K562 (cell line): ENCODE measurements around the gene CLDN11. TPM values are rescaled to one million over a fixed set of nuclear protein-coding genes. Genes with fewer than 3 reads are reported as not detected.
A peak's percentile ranks its signal among the peaks of the same experiment; 100 is the strongest.

Source experiments
- ATAC-seq: fragments of 200-7000 bp; cut with Tn5 transposase; 3 replicates; pipeline ENCODE4 v1.9.1; 2020; ENCODE audit warnings: moderate library complexity
- BruUV-seq: library from RNA; stranded (reverse); fragments of 400-500 nt; replicated peaks from 2 replicates; lab custom pipeline; 2021; lab: Mats Ljungman, UMichigan
- CTCF ChIA-PET: fragments of 300-600 bp; formaldehyde crosslinking; extraction: SDS; loops from one replicate; lab custom pipeline; 2021; ENCODE audit warnings: low intra/inter-chr PET ratio; lab: Yijun Ruan, JAX
- POLR2A ChIA-PET: fragments of 300-600, 350-650 bp; sonication (Branson Sonifier 250); formaldehyde crosslinking; extraction: SDS; loops from one replicate; lab custom pipeline; 2021; ENCODE audit warnings: antibody characterized with exemption, inconsistent platforms; lab: Yijun Ruan, JAX
- DNase-seq, 4 experiments: peaks; one replicate each; pipeline versions ENCODE4 v3.0.0 to v3.0.0-alpha.2; 2011 to 2018; ENCODE audit warnings: low spot score in 3 of 4, mixed read lengths in 3 of 4; ENCODE audit errors: extremely low read depth in 1 of 4
- FAIRE-seq: peaks from 2 replicates; lab custom pipeline; 2011; peaks lifted over from hg19 to GRCh38; lab: Jason Lieb, UNC
- H2AFZ ChIP-seq: 2 replicates; pipeline ENCODE4 v1.6.0; 2011; ENCODE audit warnings: low read depth, low read length, control low read depth, inconsistent platforms
- H3K27ac ChIP-seq: fragments of 200-600 bp; 3 replicates; pipeline ENCODE4 v1.8.0; 2011; ENCODE audit warnings: low read depth, mild to moderate bottlenecking, control low read depth, inconsistent platforms, low read length, moderate library complexity, mixed read lengths; ENCODE audit errors: extremely low read depth
- H3K27me3 ChIP-seq, 2 experiments: fragments of 300-600 bp in 1 of 2; 2 replicates in 1 of 2; 3 replicates in 1 of 2; pipeline versions ENCODE4 v1.6.0 to v1.8.0; 2011; ENCODE audit warnings: inconsistent platforms in 2 of 2, low read length in 2 of 2, mild to moderate bottlenecking in 1 of 2, mixed read lengths in 1 of 2, moderate library complexity in 1 of 2; ENCODE audit not compliant: control insufficient read depth in 2 of 2, insufficient read depth in 2 of 2
- H3K36me3 ChIP-seq: fragments of 300-600 bp; 3 replicates; pipeline ENCODE4 v1.8.0; 2011; ENCODE audit warnings: mild to moderate bottlenecking, low read length, inconsistent platforms; ENCODE audit not compliant: control insufficient read depth, insufficient read depth
- H3K4me1 ChIP-seq, 2 experiments: fragments of 200-600 bp in 1 of 2; replicated peaks in 1 of 2; 2 replicates in 1 of 2; 3 replicates in 1 of 2; pipeline versions ENCODE4 v1.5.1 to v1.8.0; 2011; ENCODE audit warnings: inconsistent platforms in 2 of 2, low read length in 2 of 2, mild to moderate bottlenecking in 1 of 2, mixed read lengths in 1 of 2, moderate library complexity in 1 of 2; ENCODE audit not compliant: control insufficient read depth in 2 of 2, insufficient read depth in 2 of 2
- H3K4me2 ChIP-seq: 2 replicates; pipeline ENCODE4 v1.6.1; 2011; ENCODE audit warnings: low read length, control low read depth, inconsistent platforms, mixed read lengths; ENCODE audit not compliant: insufficient read depth
- H3K4me3 ChIP-seq: fragments of 200-600 bp; sonication (generic), shearing (Covaris generic); 2 replicates; pipeline ENCODE4 v1.5.1; 2016; ENCODE audit warnings: control low read depth, inconsistent platforms
- H3K79me2 ChIP-seq: fragments of 200-600 bp; 3 replicates; pipeline ENCODE4 v1.8.0; 2011; ENCODE audit warnings: low read length, inconsistent platforms; ENCODE audit not compliant: control insufficient read depth, insufficient read depth
- H3K9ac ChIP-seq, 2 experiments: 2 replicates each; pipeline versions ENCODE4 v1.6.0 to v1.6.1; 2011; ENCODE audit warnings: low read depth in 2 of 2, low read length in 2 of 2, control low read depth in 1 of 2, inconsistent platforms in 1 of 2, mild to moderate bottlenecking in 1 of 2, mixed read lengths in 1 of 2; ENCODE audit not compliant: insufficient read depth in 1 of 2
- H3K9me1 ChIP-seq: one replicate; pipeline ENCODE4 v1.6.0; 2011; ENCODE audit warnings: inconsistent platforms, mild to moderate bottlenecking, low read length, moderate library complexity; ENCODE audit not compliant: control insufficient read depth, insufficient read depth
- H3K9me3 ChIP-seq: replicated peaks from 2 replicates; pipeline ENCODE4 v1.5.1; 2011; ENCODE audit warnings: low read depth, low read length, inconsistent platforms; ENCODE audit not compliant: control insufficient read depth, insufficient read depth
- H4K20me1 ChIP-seq: replicated peaks from 2 replicates; pipeline ENCODE4 v1.6.1; 2011; ENCODE audit warnings: low read length, inconsistent platforms, mixed read lengths; ENCODE audit not compliant: control insufficient read depth, insufficient read depth
- ATF1 ChIP-seq, 2 experiments: fragments of 450-650 bp in 1 of 2; IDR thresholded peaks; 2 replicates each; pipeline ENCODE4 v1.6.1; 2016; ENCODE audit warnings: missing compliant biosample characterization in 1 of 2, missing genetic modification characterization in 1 of 2
- ATF7 ChIP-seq: fragments of 450-650 bp; IDR thresholded peaks from 2 replicates; pipeline ENCODE4 v1.7.1; 2014; ENCODE audit warnings: mild to moderate bottlenecking, moderate library complexity
- CREM ChIP-seq: IDR thresholded peaks from 2 replicates; pipeline ENCODE4 v1.6.1; 2014; ENCODE audit warnings: antibody characterized with exemption, low read depth
- CTCFL ChIP-seq: IDR thresholded peaks from 2 replicates; pipeline ENCODE4 v1.6.1; 2011; ENCODE audit warnings: borderline replicate concordance, low read depth, mild to moderate bottlenecking, moderate library complexity, low read length; ENCODE audit not compliant: insufficient read depth, poor library complexity, severe bottlenecking
- ELF4 ChIP-seq: fragments of 450-650 bp; formaldehyde crosslinking; IDR thresholded peaks from 2 replicates; pipeline ENCODE4 v1.4.0; 2022; ENCODE audit warnings: missing genetic modification characterization
- ELK1 ChIP-seq: sonication (generic); formaldehyde crosslinking; IDR thresholded peaks from 2 replicates; pipeline ENCODE4 v1.8.1; 2022; ENCODE audit warnings: missing genetic modification reagents
- GTF2E2 ChIP-seq: fragments of 200-800 bp; sonication (Bioruptor generic); IDR thresholded peaks from 2 replicates; pipeline ENCODE4 v1.6.1; 2016; ENCODE audit warnings: missing genetic modification characterization, missing compliant biosample characterization
- MYC ChIP-seq, 2 experiments: fragments of 250-450 bp in 1 of 2; sonication (Bioruptor Pico) in 1 of 2; IDR thresholded peaks; 2 replicates each; pipeline versions ENCODE4 v1.5.1 to v1.6.1; 2012 to 2021; ENCODE audit warnings: low read depth in 2 of 2, borderline replicate concordance in 1 of 2, improper control_type of control experiment in 1 of 2, low read length in 1 of 2, mild to moderate bottlenecking in 1 of 2, moderate library complexity in 1 of 2
- NELFE ChIP-seq: IDR thresholded peaks from 2 replicates; pipeline ENCODE4 v1.6.1; 2011; ENCODE audit warnings: mild to moderate bottlenecking; ENCODE audit not compliant: insufficient read depth, insufficient read length
- NFRKB ChIP-seq: fragments of 450-650 bp; IDR thresholded peaks from 2 replicates; pipeline ENCODE4 v1.6.1; 2016; ENCODE audit warnings: low read depth
- PHB ChIP-seq: fragments of 250-450 bp; sonication (Bioruptor Pico); IDR thresholded peaks from 2 replicates; pipeline ENCODE4 v1.5.0; 2021
- POLR2H ChIP-seq: IDR thresholded peaks from 2 replicates; pipeline ENCODE4 v1.6.1; 2016; ENCODE audit warnings: missing genetic modification characterization, low read depth, mild to moderate bottlenecking, control low read depth, missing compliant biosample characterization, moderate library complexity
- SMARCE1 ChIP-seq: fragments of 450-650 bp; IDR thresholded peaks from 2 replicates; pipeline ENCODE4 v1.7.1; 2016; ENCODE audit warnings: mild to moderate bottlenecking
- TSC22D4 ChIP-seq: fragments of 450-650 bp; IDR thresholded peaks from 2 replicates; pipeline ENCODE4 v1.6.1; 2016; ENCODE audit warnings: missing genetic modification characterization, missing biosample characterization, control low read depth
- WHSC1 ChIP-seq: IDR thresholded peaks from one replicate; pipeline ENCODE4 v1.6.1; 2012; ENCODE audit warnings: low read length, control low read depth, inconsistent platforms
- ZFP1 ChIP-seq: fragments of 450-650 bp; formaldehyde crosslinking; IDR thresholded peaks from 2 replicates; pipeline ENCODE4 v1.4.0; 2020; ENCODE audit warnings: mild to moderate bottlenecking, mixed read lengths
- ZKSCAN1 ChIP-seq: fragments of 150-350 bp; IDR thresholded peaks from 2 replicates; pipeline ENCODE4 v1.6.1; 2016; ENCODE audit warnings: low read depth, low read length
- ZNF398 ChIP-seq: fragments of 250-450 bp; sonication (Bioruptor Pico); IDR thresholded peaks from 2 replicates; pipeline ENCODE4 v1.8.0; 2021; ENCODE audit warnings: moderate library complexity, mild to moderate bottlenecking, inconsistent platforms
- ZNF41 ChIP-seq: fragments of 250-450 bp; sonication (Bioruptor Pico); conservative IDR thresholded peaks from 2 replicates; pipeline ENCODE4 v1.4.0; 2020; ENCODE audit warnings: mild to moderate bottlenecking
- ZNF431 ChIP-seq: sonication (generic); formaldehyde crosslinking; IDR thresholded peaks from 2 replicates; pipeline ENCODE4 v1.8.0; 2022; ENCODE audit warnings: mild to moderate bottlenecking, missing genetic modification reagents
- WGBS: fragments of 100-300 bp; shearing (Covaris generic); methylation state at CpG from one replicate; pipeline ENCODE4 v1.1.6; 2016; ENCODE audit warnings: low coverage, mixed read lengths; ENCODE audit not compliant: insufficient coverage; ENCODE audit errors: missing lambda C conversion rate; 5-methylcytosine and 5-hydroxymethylcytosine counted together
- in situ Hi-C: fragments of 300-500 bp; cut with MboI; formaldehyde crosslinking; loops from 4 replicates; pipeline ENCODE4 v1.15.0; 2018; ENCODE audit warnings: inconsistent platforms, mixed read lengths
- intact Hi-C: fragments of 100-400 bp; cut with micrococcal nuclease; formaldehyde crosslinking; loops from 2 replicates; pipeline ENCODE4 v1.14.2; 2022
- polyA plus RNA-seq, 8 experiments: library from polyadenylated mRNA; depleted of rRNA in 4 of 8; stranded (reverse) in 5 of 8; unstranded in 3 of 8; fragments of >200 nt; fragmentation: Nextera tagmentation in 2 of 8; fragmentation: Illumina TruSeq in 1 of 8; extraction: Ambion mirVana in 2 of 8; extraction: Trizol in 1 of 8; gene quantifications; 2 replicates each; pipeline versions ENCODE4 v1.2.1 to v1.2.3, GENCODE V29; 2011 to 2014; ENCODE audit warnings: inconsistent platforms in 1 of 8, missing spikeins in 1 of 8
- total RNA-seq, 7 experiments: library from RNA; depleted of rRNA in 6 of 7; stranded (reverse); fragments of >200 nt in 6 of 7; fragmentation: Illumina TruSeq in 2 of 7; extraction: Trizol in 2 of 7; gene quantifications; 2 replicates each; pipeline versions ENCODE4 v1.2.1 to v1.2.3, GENCODE V29; 2011 to 2021; ENCODE audit warnings: low replicate concordance in 1 of 7

The CLDN11 gene
- total and polyA plus RNA-seq, 9 of the 15 experiments (the other 6 are each of a cell fraction or from before 2014, with no cell fraction given): 0.05 to 0.41 (median 0.18) TPM; not detected in 1

GRCh38 chr3:170424879-170425278 lies 6.2 kb downstream of the CLDN11 start:
- H4K20me1 ChIP-seq: no peaks in the 10 kb centered on the region
- in situ Hi-C loops (loop anchor here (5.0 to 10.0 kb wide), 2 partner anchors 270 to 387 kb away; no protein-coding TSS in a partner anchor), intact Hi-C loops (loop anchor here (5.0 kb wide), 1 partner anchor 72 kb away; no protein-coding TSS in a partner anchor)
- H3K9me3 ChIP-seq: no peaks in the 10 kb centered on the region
- H3K79me2 ChIP-seq: no peaks in the 10 kb centered on the region
- POLR2A ChIA-PET: interaction anchor here (0.8 kb wide), 1 partner anchor 13 kb away, joined by 5 read pairs; no protein-coding TSS in a partner anchor
- no peaks in the 10 kb centered on the region for H3K9me1 ChIP-seq
- no peaks in the 10 kb centered on the region for H3K36me3 ChIP-seq
- peak; percentile 37 for FAIRE-seq
- no peak overlapping the region for H3K9ac ChIP-seq
- peaks cover 7 to 15% of the 10 kb centered on the region in 2 experiments for H3K4me1 ChIP-seq
- BruUV-seq: no TSS peak
- H3K27me3 ChIP-seq: no peaks in the 10 kb centered on the region
- peak overlapping the region; percentile 97 for H2AFZ ChIP-seq
- TF ChIP-seq WHSC1 (no peak), ZFP1 (CRISPR knock-in tag) (no peak), POLR2H (tag) (no peak), ATF7 (no peak), GTF2E2 (tag) (no peak), ZNF41 (CRISPR knock-in tag) (no peak), CREM (no peak), NELFE (no peak), TSC22D4 (tag) (no peak), PHB (CRISPR knock-in tag) (no peak), ELF4 (no peak), NFRKB (no peak), MYC (IDR thresholded peaks at IDR 0.05; ENCODE audit: low read depth, low read length) (no peak), MYC (CRISPR knock-in tag; IDR thresholded peaks at IDR 0.05; ENCODE audit: borderline replicate concordance, low read depth) (no peak), ZKSCAN1 (no peak), SMARCE1 (no peak), ZNF431 (CRISPR knock-in tag) (no peak), ATF1 (CRISPR knock-in tag; IDR thresholded peaks at IDR 0.05) (no peak), ATF1 (tag; IDR thresholded peaks at IDR 0.05) (no peak), CTCFL (no peak), ELK1 (CRISPR knock-in tag) (no peak), ZNF398 (CRISPR knock-in tag) (no peak)
- ATAC-seq: peak; percentile 54
- 45% methylated on average over 8 of the region's 8 CpGs for WGBS
- 0 out of 3 replicates have a peak overlapping the region, but pooled peaks have one; percentile 21 for H3K27ac ChIP-seq
- no peak overlapping the region for H3K4me3 ChIP-seq
- H3K4me2 ChIP-seq: no peak overlapping the region; the same call in 1 of the 2 replicates
- CTCF ChIA-PET: no interaction called here
- DNase-seq: peak in 1 of 4 experiments; percentile 26
